Activated CD8-positive, alpha-beta memory T cell treated with anti-CD3 and anti-CD28 coated beads, Interleukin-2, amount 10 ng/mL, durations not matched to agents 7 days and 5 days (primary cell): ENCODE results near the gene LNX2. TPM values are rescaled to one million over a fixed set of nuclear protein-coding genes. Genes with fewer than 3 reads are reported as not detected.

Experiments
- ATAC-seq: fragments of 150-1000 bp; cut with Tn5 transposase; one replicate; pipeline ENCODE4 v1.10.0; 2021; ENCODE audit warnings: moderate library complexity
- CTCF ChIA-PET: fragments of 350-600 bp; sonication (Branson Sonifier 250); formaldehyde crosslinking; loops from one replicate; lab custom pipeline; 2021; ENCODE audit warnings: antibody characterized with exemption; lab: Charles Lee
- DNase-seq: peaks from one replicate; pipeline ENCODE4 v3.0.0-alpha.2; 2020
- H3K27ac Mint-ChIP-seq: one replicate; pipeline ENCODE4 v1.8.0; 2021; ENCODE audit warnings: mild to moderate bottlenecking, mixed read lengths
- H3K27me3 Mint-ChIP-seq: one replicate; pipeline ENCODE4 v1.8.0; 2021; ENCODE audit warnings: mixed read lengths
- H3K36me3 Mint-ChIP-seq: one replicate; pipeline ENCODE4 v1.8.0; 2021; ENCODE audit warnings: mild to moderate bottlenecking, mixed read lengths
- H3K4me1 Mint-ChIP-seq: one replicate; pipeline ENCODE4 v1.8.0; 2021; ENCODE audit warnings: mixed read lengths
- H3K4me3 Mint-ChIP-seq: one replicate; pipeline ENCODE4 v1.8.0; 2021; ENCODE audit warnings: mild to moderate bottlenecking, moderate library complexity, mixed read lengths
- H3K9me3 Mint-ChIP-seq: one replicate; pipeline ENCODE4 v1.8.0; 2022; ENCODE audit warnings: low read depth, mixed read lengths
- total RNA-seq, 2 experiments: library from RNA; stranded (reverse); gene quantifications; one replicate each; pipeline ENCODE4 v1.2.3, GENCODE V29; 2021

Gene LNX2
- total RNA-seq = 1 to 10 TPM; 5.9 to 6.6 TPM

DNA sequence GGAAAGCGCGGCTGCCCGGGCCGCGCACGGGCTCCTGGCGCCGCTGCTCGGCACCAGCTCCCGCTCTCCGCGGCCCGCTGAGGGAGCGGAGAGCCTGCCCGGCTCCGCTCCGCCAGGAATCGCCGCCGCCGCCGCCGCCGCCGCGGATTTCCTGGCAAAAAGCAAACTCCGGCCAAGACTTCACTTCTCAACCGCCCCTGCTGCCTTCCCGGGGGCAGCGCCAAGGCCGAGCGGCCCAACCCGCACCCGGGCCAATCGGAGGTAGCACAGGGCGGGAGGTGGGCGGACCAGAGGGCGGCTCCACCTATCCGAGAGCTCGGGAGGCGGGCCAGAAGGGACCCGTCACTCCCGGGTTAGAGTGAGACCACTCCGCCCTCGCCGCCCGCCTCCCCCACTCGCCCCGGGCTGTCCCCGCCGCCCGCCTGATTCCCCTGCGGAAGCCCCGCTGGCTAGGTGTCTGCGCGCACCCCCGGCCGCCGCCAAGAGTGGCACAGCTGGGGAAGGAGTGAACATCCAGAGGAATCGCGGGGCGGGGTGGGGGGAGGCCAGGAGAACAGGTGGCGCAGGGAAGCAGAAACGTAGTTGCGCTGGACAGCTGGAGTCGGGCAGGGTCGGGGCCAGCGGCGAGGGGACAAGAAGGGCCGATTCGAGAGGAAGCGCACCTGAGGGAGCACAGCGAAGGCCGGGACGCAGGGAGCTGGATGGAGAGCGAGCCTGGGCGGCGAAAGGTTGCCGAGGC, at the start of gene LNX2:
LNX2 (minus strand) TSS at position 153 of the 739 bp plus-strand sequence. CDS start 38,826 bp downstream, outside the sequence.
- no peaks in the 10 kb centered on the region for H3K27me3 Mint-ChIP-seq
- no peaks in the 10 kb centered on the region for H3K9me3 Mint-ChIP-seq
- ATAC-seq (peak; percentile 91), DNase-seq (peak; percentile 98)
- H3K36me3 Mint-ChIP-seq = peaks cover 27% of the 10 kb centered on the region
- H3K4me3 Mint-ChIP-seq = peak within 1 kb of the TSS; percentile 91
- CTCF ChIA-PET = interaction anchor here (0.7 to 1.8 kb wide), 12 partner anchors 12 to 259 kb away, joined by 3 to 6 read pairs (median 3); no protein-coding TSS in a partner anchor
- H3K4me1 Mint-ChIP-seq = peaks cover 49% of the 10 kb centered on the region
- H3K27ac Mint-ChIP-seq = peak within 1 kb of the TSS; percentile 97

DNA sequence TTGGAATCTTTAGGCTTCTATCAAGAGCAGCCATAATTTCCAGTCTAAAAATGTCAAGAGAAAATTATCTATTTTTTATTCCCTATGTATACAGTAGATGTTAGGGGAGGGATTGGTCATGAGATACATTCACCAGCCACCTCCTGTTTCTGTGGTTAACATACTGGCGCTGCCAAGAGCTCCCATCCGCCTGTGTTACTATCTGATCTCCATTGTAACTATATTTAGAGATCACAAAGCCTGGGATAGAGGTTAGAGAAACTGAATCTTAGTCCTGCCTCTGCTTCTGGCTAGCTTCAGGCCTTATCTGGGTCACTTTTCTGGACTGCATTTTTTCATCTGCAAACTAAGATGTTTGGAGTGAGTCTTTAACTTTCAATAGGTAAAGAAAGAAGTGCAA, 47.6 kb upstream of the LNX2 start:
- no peaks in the 10 kb centered on the region for H3K9me3 Mint-ChIP-seq
- no peak overlapping the region for H3K4me3 Mint-ChIP-seq
- H3K27me3 Mint-ChIP-seq = no peaks in the 10 kb centered on the region
- CTCF ChIA-PET = no interaction called here
- peaks cover 6% of the 10 kb centered on the region for H3K36me3 Mint-ChIP-seq
- H3K4me1 Mint-ChIP-seq = no peaks in the 10 kb centered on the region
- no peak for ATAC-seq
- H3K27ac Mint-ChIP-seq = no peak overlapping the region
- DNase-seq = no peak

DNA sequence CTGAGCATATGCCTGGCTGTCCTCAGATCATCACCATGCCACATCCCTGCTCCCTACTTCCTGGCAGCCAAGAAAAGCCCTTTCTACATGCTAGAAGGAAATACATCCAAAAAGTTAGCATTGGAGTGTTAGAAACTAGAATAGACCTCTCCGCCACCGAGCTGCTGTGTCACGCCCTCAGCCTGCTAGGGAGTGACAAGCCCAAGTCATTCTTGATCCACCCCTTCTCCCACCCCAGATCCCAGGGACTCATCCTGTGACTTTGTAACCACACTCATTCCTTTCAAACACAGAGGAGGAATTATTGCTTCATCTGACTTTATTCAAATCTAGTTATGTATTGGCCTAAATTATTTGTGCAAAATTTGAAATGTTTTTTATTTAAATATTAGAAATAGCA, 46.6 kb upstream of the LNX2 start:
- DNase-seq = no peak

DNA sequence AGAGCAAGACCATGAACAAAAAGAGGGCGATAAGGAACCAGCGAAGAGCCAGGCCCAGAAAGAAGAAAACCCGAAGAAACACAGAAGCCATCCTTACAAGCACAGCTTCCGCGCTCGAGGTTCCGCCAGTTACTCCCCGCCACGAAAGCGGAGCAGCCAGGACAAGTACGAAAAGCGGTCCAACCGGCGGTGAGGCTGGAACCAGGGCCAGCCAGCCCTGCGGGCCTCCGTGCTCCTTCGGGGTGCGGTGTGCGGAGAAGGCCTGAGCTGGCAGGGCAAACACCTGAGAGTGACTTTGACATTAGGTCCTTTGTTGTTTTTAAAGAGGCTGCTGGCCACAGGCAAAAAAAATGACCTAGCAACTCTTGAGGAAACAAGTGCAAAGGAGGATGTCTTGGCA, 45.4 kb upstream of the LNX2 start:
- ATAC-seq (no peak), DNase-seq (no peak)
- Mint-ChIP-seq H3K4me1 (no peaks in the 10 kb centered on the region), H3K27ac (no peak overlapping the region), H3K27me3 (no peaks in the 10 kb centered on the region), H3K4me3 (no peak overlapping the region), H3K9me3 (no peaks in the 10 kb centered on the region), H3K36me3 (peaks cover 8% of the 10 kb centered on the region)
- CTCF ChIA-PET = no interaction called here

More for the DNA sequence above, 46.6 kb upstream of the LNX2 start:
- ATAC-seq = no peak
- Mint-ChIP-seq H3K9me3 (no peaks in the 10 kb centered on the region), H3K36me3 (peaks cover 5% of the 10 kb centered on the region), H3K27me3 (no peaks in the 10 kb centered on the region), H3K4me3 (no peak overlapping the region), H3K4me1 (no peaks in the 10 kb centered on the region), H3K27ac (no peak overlapping the region)
- CTCF ChIA-PET = no interaction called here

DNA sequence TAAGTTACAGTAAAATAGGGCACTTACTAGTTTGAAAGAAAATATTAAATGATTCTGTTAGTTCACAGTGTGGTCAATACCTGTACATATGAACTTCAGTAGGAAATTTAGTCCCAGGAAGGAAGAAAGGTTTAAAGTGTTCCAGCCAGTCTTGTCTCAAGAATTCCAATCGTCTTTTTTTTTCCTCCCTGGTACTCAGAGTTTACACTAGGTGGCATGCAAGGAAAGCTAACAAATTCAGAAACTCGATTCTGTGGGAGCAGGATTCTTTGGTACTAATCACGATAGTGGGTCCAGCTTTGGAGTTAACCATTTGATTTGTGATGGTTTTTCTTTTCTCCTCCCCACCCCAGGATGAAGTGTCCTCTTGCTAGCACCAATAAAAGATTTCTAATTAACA, 45.0 kb upstream of the LNX2 start:
- no peaks in the 10 kb centered on the region for H3K4me1 Mint-ChIP-seq
- no peak overlapping the region for H3K4me3 Mint-ChIP-seq
- CTCF ChIA-PET = no interaction called here
- DNase-seq = no peak
- no peaks in the 10 kb centered on the region for H3K9me3 Mint-ChIP-seq
- H3K36me3 Mint-ChIP-seq = peaks cover 12% of the 10 kb centered on the region
- no peaks in the 10 kb centered on the region for H3K27me3 Mint-ChIP-seq
- ATAC-seq = no peak
- H3K27ac Mint-ChIP-seq = no peak overlapping the region

DNA sequence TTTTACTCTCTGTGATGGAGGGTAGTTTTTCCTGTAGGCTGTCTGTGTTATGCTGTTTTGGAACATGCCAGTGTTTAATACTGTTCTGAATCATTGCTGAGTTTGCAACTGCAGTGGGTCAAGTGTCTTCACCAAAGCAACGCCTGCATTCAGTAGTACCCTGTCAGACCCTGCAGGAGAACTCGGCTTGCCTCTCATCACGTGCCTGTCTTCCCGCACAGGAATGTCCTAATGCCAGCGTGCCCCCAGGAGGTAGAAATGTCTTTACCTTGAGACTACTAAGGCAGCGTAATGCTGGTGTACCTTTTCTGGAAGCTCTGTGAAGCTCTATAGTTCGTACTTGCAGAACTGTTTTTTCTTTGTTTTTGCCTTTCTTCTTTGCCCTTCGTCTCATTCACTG, 43.6 kb upstream of the LNX2 start:
- H3K27me3 Mint-ChIP-seq = no peaks in the 10 kb centered on the region
- no peaks in the 10 kb centered on the region for H3K9me3 Mint-ChIP-seq
- no peak overlapping the region for H3K27ac Mint-ChIP-seq
- H3K4me1 Mint-ChIP-seq = no peaks in the 10 kb centered on the region
- H3K4me3 Mint-ChIP-seq = no peak overlapping the region
- CTCF ChIA-PET = no interaction called here
- no peak for DNase-seq
- no peak for ATAC-seq
- H3K36me3 Mint-ChIP-seq = peaks cover 15% of the 10 kb centered on the region

DNA sequence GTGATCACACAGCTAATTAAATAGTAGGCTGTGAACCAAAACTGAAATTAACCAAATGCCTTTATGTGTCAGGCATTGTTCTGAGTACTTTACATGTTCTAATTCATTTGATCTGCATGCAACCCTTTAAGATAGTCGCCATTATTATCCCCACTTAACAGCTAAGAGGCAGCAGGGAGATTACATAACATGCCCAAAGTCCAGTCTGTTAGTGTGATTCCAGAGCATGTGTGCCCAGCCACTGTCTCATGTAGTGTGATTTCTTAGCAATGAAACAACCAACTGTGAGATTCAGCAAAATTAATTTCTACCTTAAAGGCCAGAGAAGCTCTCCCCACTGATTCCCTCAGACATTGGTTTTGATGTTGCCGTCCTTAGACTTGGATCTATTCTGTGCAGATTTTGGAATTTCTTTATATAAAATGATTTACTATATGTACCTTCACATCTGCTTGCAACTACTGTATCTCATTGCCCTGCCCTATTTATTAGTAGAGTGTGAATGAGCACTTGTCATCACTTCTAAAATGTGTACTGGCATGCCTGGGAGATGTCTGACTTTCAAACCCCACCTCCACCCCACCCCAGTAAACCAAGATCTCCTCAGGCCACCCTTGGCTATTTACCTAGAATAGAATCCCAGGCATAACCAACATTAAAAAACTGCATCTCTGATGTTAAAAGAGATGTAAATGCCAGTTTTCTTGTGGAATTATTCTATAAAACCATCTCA, 42.6 kb upstream of the LNX2 start:
- ATAC-seq (no peak), DNase-seq (no peak)
- no peak overlapping the region for H3K27ac Mint-ChIP-seq
- no peak overlapping the region for H3K4me3 Mint-ChIP-seq
- H3K9me3 Mint-ChIP-seq = no peaks in the 10 kb centered on the region
- H3K27me3 Mint-ChIP-seq = no peaks in the 10 kb centered on the region
- H3K36me3 Mint-ChIP-seq = peaks cover 15% of the 10 kb centered on the region
- CTCF ChIA-PET = no interaction called here
- no peaks in the 10 kb centered on the region for H3K4me1 Mint-ChIP-seq

GRCh38 chr13:27661017-27661416, 40.7 kb upstream of the LNX2 start:
- peaks cover 13% of the 10 kb centered on the region for H3K36me3 Mint-ChIP-seq
- H3K27ac Mint-ChIP-seq = no peak overlapping the region
- no peaks in the 10 kb centered on the region for H3K4me1 Mint-ChIP-seq
- no peak overlapping the region for H3K4me3 Mint-ChIP-seq
- H3K27me3 Mint-ChIP-seq = no peaks in the 10 kb centered on the region
- DNase-seq (no peak), ATAC-seq (no peak)
- CTCF ChIA-PET = no interaction called here
- H3K9me3 Mint-ChIP-seq = no peaks in the 10 kb centered on the region

DNA sequence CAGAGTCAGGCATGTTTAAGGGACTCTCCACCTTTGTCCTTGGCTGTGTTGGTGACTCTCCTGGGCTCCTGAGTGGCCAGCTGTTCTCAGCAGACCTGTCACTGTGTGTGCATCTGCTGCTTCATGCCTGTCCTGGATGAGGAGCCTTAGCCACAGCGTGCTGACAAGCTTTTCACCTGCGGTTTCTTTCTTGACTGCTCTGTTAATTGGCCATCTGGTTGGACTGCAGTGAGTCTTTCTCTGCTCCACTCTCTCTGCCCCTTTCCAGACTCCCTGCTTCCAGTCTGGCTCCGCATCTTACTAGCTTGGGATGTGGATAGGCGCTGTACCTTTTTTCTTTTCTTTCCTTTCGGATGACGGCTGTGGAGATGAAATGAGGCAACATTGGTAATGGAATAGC, 40.2 kb upstream of the LNX2 start:
- Mint-ChIP-seq H3K27me3 (no peaks in the 10 kb centered on the region), H3K9me3 (no peaks in the 10 kb centered on the region), H3K27ac (no peak overlapping the region), H3K4me3 (no peak overlapping the region), H3K36me3 (peaks cover 14% of the 10 kb centered on the region), H3K4me1 (peaks cover 2% of the 10 kb centered on the region)
- no peak for DNase-seq
- no peak for ATAC-seq
- CTCF ChIA-PET = no interaction called here

DNA sequence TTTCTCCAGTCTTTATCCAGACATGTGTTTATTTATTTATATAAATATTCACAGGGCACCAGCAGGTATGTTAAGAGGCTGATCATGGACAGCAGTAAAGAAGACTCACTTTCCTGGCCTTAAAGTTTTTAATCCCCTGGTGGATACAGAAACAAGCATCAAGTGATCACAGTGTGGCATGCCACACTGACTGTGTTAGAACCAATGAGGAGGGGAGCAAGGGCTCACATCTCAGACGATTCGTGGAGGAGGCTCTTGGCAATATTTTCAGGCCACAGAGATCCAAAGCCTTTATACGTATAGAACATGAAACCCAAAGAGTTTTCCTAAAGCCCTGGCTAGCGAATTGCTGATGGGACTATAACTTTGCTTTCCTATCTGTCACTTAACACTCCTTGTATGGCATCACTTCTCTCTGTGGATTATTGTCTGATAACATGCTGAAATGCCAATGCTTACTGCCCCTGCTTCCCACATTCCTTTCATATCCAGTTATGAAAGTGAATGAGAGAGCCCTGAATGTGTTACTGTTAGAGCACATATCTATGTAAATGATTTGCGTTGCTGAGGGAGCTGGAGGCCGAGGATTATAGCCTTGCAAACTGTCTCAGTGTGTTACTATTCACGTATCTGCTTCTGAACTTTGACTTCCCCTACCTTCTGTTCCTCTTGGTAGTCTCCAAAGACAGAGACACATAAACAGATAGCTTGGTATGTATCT, 39.0 kb upstream of the LNX2 start:
- Mint-ChIP-seq H3K36me3 (peaks cover 16% of the 10 kb centered on the region), H3K9me3 (no peaks in the 10 kb centered on the region), H3K4me3 (no peak overlapping the region), H3K4me1 (peaks cover 2% of the 10 kb centered on the region), H3K27ac (no peak overlapping the region), H3K27me3 (no peaks in the 10 kb centered on the region)
- ATAC-seq (no peak), DNase-seq (no peak)
- CTCF ChIA-PET = no interaction called here

GRCh38 chr13:27658546-27658945, 38.2 kb upstream of the LNX2 start:
- no peaks in the 10 kb centered on the region for H3K9me3 Mint-ChIP-seq
- no peak overlapping the region for H3K4me3 Mint-ChIP-seq

DNA sequence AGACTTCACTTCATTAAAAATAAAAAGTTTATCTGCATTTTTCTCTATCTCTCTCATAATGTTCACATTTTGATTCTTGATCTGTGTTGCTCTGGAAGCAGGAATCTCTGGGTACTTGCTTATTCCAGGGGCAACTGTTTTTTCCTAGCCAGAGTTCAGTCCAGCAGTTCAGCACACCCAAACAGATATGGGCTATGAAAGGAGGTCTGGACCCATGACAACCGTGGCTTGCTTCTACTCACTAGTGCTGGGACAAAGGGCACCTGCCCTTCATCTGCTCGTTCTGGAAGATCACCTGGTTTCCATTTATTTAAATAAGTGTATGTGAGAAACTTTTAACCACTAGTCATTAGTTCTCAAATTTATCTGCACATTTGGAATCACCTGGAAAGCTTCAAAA, 37.4 kb upstream of the LNX2 start:
- CTCF ChIA-PET = no interaction called here
- ATAC-seq (no peak), DNase-seq (no peak)
- no peak overlapping the region for H3K4me3 Mint-ChIP-seq
- H3K9me3 Mint-ChIP-seq = no peaks in the 10 kb centered on the region
- H3K27ac Mint-ChIP-seq = no peak overlapping the region
- peaks cover 24% of the 10 kb centered on the region for H3K36me3 Mint-ChIP-seq
- H3K27me3 Mint-ChIP-seq = no peaks in the 10 kb centered on the region
- H3K4me1 Mint-ChIP-seq = peaks cover 2% of the 10 kb centered on the region

More at GRCh38 chr13:27658546-27658945, 38.2 kb upstream of the LNX2 start:
- peaks cover 2% of the 10 kb centered on the region for H3K4me1 Mint-ChIP-seq
- H3K27ac Mint-ChIP-seq = no peak overlapping the region
- DNase-seq (no peak), ATAC-seq (no peak)
- H3K27me3 Mint-ChIP-seq = no peaks in the 10 kb centered on the region
- CTCF ChIA-PET = no interaction called here
- H3K36me3 Mint-ChIP-seq = peaks cover 19% of the 10 kb centered on the region

DNA sequence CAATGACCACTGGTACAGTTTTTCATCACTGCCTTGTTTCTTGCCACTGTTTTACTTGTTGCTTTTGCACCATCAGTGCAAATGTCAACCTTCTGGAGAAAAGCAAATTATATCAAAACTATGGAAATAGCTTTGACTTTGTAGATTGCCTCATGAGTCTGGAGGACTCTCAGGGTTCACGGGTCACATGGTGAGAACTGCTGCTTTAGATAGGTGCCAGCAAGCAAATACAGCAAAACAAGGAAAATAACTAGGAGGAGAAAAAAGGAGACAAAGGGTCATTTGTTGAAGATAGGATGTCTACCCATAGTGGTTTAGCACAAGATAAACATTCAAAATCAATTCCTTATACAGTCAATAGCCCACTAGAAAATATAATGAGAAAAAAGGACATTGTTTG, 34.5 kb upstream of the LNX2 start:
- peaks cover 2% of the 10 kb centered on the region for H3K4me1 Mint-ChIP-seq
- no peak overlapping the region for H3K4me3 Mint-ChIP-seq

More for the DNA sequence above, 34.5 kb upstream of the LNX2 start:
- peaks cover 38% of the 10 kb centered on the region for H3K36me3 Mint-ChIP-seq
- CTCF ChIA-PET = no interaction called here
- ATAC-seq (no peak), DNase-seq (no peak)
- peaks cover 9% of the 10 kb centered on the region for H3K9me3 Mint-ChIP-seq
- H3K27ac Mint-ChIP-seq = no peak overlapping the region
- no peaks in the 10 kb centered on the region for H3K27me3 Mint-ChIP-seq
